ENCODE measurements around the gene OR6B3. TPM values are rescaled to one million over a fixed set of nuclear protein-coding genes. Genes with fewer than 3 reads are reported as not detected.

The OR6B3 gene
- total RNA-seq, 3 donors from 2014 or later (not counting 1 experiment from before 2014, with no cell fraction given) = not detected

GRCh38 chr2:240032406-240033329 lies 20.7 kb downstream of the OR6B3 start:
- H3K4me1 Mint-ChIP-seq = no peaks in the 10 kb centered on the region
- no peak overlapping the region for H3K4me3 ChIP-seq (ENCODE audit: low read length)
- peaks cover 19 to 30% of the 10 kb centered on the region in 2 donors for H3K27me3 Mint-ChIP-seq (ENCODE audit: low read depth in 2 of 2)
- no peak overlapping the region for H3K4me3 Mint-ChIP-seq
- no peak for TF ChIP-seq CTCF (IDR thresholded peaks at IDR 0.05)
- ATAC-seq (no peak), DNase-seq (no peak)
- H3K27ac ChIP-seq (ENCODE audit: low read length) = no peak overlapping the region
- H3K4me1 ChIP-seq (ENCODE audit: control insufficient read depth, insufficient read depth, low read length) = no peaks in the 10 kb centered on the region
- H3K36me3 ChIP-seq (ENCODE audit: control insufficient read depth, insufficient read depth, low read length) = no peaks in the 10 kb centered on the region
- H3K36me3 Mint-ChIP-seq = no peaks in the 10 kb centered on the region
- 72% methylated on average over 13 of the region's 14 CpGs for WGBS (ENCODE audit: insufficient coverage)
- H3K9me3 ChIP-seq (ENCODE audit: control insufficient read depth, insufficient read depth, low read length) = no peaks in the 10 kb centered on the region
- intact Hi-C loops (cut with micrococcal nuclease) = no loop called here
- H3K27me3 ChIP-seq (ENCODE audit: control insufficient read depth, insufficient read depth, low read length) = peaks cover 2% of the 10 kb centered on the region
- H3K9me3 Mint-ChIP-seq = no peaks in the 10 kb centered on the region
- no peak overlapping the region for H3K27ac Mint-ChIP-seq

GRCh38 chr2:240030379-240031094 lies 22.8 kb downstream of the OR6B3 start, which contains the start of gene OR6B2:
TSS of gene OR6B2 (minus strand) at chr2:240030429. CDS start at chr2:240030429, 0 bp downstream.
- no peak for TF ChIP-seq CTCF (IDR thresholded peaks at IDR 0.05)
- H3K4me1 ChIP-seq (ENCODE audit: control insufficient read depth, insufficient read depth, low read length) = peaks cover 4% of the 10 kb centered on the region
- intact Hi-C loops (cut with micrococcal nuclease) = no loop called here
- H3K4me3 ChIP-seq (ENCODE audit: low read length) = no peak within 1 kb of the TSS
- 68% methylated on average over 6 of the region's 6 CpGs for WGBS (ENCODE audit: insufficient coverage)
- Mint-ChIP-seq H3K4me3 (no peak within 1 kb of the TSS), H3K36me3 (no peaks in the 10 kb centered on the region), H3K9me3 (no peaks in the 10 kb centered on the region), H3K27ac (no peak within 1 kb of the TSS), H3K27me3 (ENCODE audit: low read depth in 2 of 2) (peaks cover 19 to 22% of the 10 kb centered on the region in 2 donors), H3K4me1 (peaks cover 0 to 4% of the 10 kb centered on the region in 2 donors)
- peaks cover 2% of the 10 kb centered on the region for H3K27me3 ChIP-seq (ENCODE audit: control insufficient read depth, insufficient read depth, low read length)
- no peaks in the 10 kb centered on the region for H3K9me3 ChIP-seq (ENCODE audit: control insufficient read depth, insufficient read depth, low read length)
- no peak within 1 kb of the TSS for H3K27ac ChIP-seq (ENCODE audit: low read length)
- ATAC-seq (no peak), DNase-seq (no peak)
- no peaks in the 10 kb centered on the region for H3K36me3 ChIP-seq (ENCODE audit: control insufficient read depth, insufficient read depth, low read length)

- Mint-ChIP-seq H3K4me1 (peaks cover 25 to 28% of the 10 kb centered on the region in 2 donors), H3K36me3 (no peaks in the 10 kb centered on the region), H3K27me3 (ENCODE audit: low read depth in 2 of 2) (peaks cover 0 to 4% of the 10 kb centered on the region in 2 donors), H3K4me3 (peak overlapping the region; percentile 95), H3K9me3 (no peaks in the 10 kb centered on the region), H3K27ac (peak overlapping the region; percentile 90 to 93)
- H3K36me3 ChIP-seq (ENCODE audit: control insufficient read depth, insufficient read depth, low read length) = peaks cover 16% of the 10 kb centered on the region
- peaks cover 12% of the 10 kb centered on the region for H3K4me1 ChIP-seq (ENCODE audit: control insufficient read depth, insufficient read depth, low read length)
- no peaks in the 10 kb centered on the region for H3K9me3 ChIP-seq (ENCODE audit: control insufficient read depth, insufficient read depth, low read length)
- peak overlapping the region; percentile 80 for H3K27ac ChIP-seq (ENCODE audit: low read length)
- no peak for TF ChIP-seq CTCF (IDR thresholded peaks at IDR 0.05)
- intact Hi-C loops (cut with micrococcal nuclease) = no loop called here
- ATAC-seq (peak; percentile 28 to 53 (median 36)), DNase-seq (peak in 1 of 2 donors; percentile 54)
- peak overlapping the region; percentile 100 for H3K4me3 ChIP-seq (ENCODE audit: low read length)
- H3K27me3 ChIP-seq (ENCODE audit: control insufficient read depth, insufficient read depth, low read length) = no peaks in the 10 kb centered on the region
- under 1% methylated on average over 22 of the region's 22 CpGs for WGBS (ENCODE audit: insufficient coverage)
Observed at GRCh38 chr2:240024766-240025165, 28.6 kb downstream of the OR6B3 start.

All from natural killer cell (primary cell).